Putamen (tissue), 1 donor: Measurements from ENCODE around the gene ANKRD23.
"Not testable (repeated sequence)": the region's sequence is repeated elsewhere in the genome, so short reads cannot be mapped to it uniquely, and the experiment has no call there.

Experiments used
- DNase-seq: peaks from one replicate; pipeline ENCODE4 v3.0.0-alpha.2; 2016; ENCODE audit warnings: low spot score

ANKRD23 gene

GRCh38 chr2:96863056-96863455 lies 19.2 kb upstream of the ANKRD23 start:
- DNase-seq: not testable (repeated sequence)

GRCh38 chr2:96861074-96861473 lies 17.3 kb upstream of the ANKRD23 start:
- no peak for DNase-seq

- DNase-seq: no peak
These were observed 16.5 kb upstream of the ANKRD23 start for GRCh38 chr2:96860065-96861029.

GRCh38 chr2:96859681-96860064 lies 15.9 kb upstream of the ANKRD23 start:
- no peak for DNase-seq

- DNase-seq: peak; percentile 47
These were observed 15.4 kb upstream of the ANKRD23 start for GRCh38 chr2:96859099-96859649.

GRCh38 chr2:96857667-96858372 lies 14.0 kb upstream of the ANKRD23 start, which contains the start of gene ANKRD39:
ANKRD39 (minus strand) TSS chr2:96858016; CDS start chr2:96857987, 29 bp downstream.
- DNase-seq: peak; percentile 98

- no peak for DNase-seq
These were observed 13.2 kb upstream of the ANKRD23 start for GRCh38 chr2:96856776-96857666.

- DNase-seq: no peak
These were observed 9.5 kb upstream of the ANKRD23 start for GRCh38 chr2:96853321-96853720.

GRCh38 chr2:96852667-96853066 lies 8.8 kb upstream of the ANKRD23 start:
- DNase-seq: no peak

- DNase-seq: no peak
These were observed 4.4 kb upstream of the ANKRD23 start for GRCh38 chr2:96848264-96848663.

GRCh38 chr2:96847586-96847985 lies 3.8 kb upstream of the ANKRD23 start:
- DNase-seq: no peak

- DNase-seq: no peak
These were observed 3.0 kb upstream of the ANKRD23 start for GRCh38 chr2:96846825-96847224.

- DNase-seq: no peak
These were observed 586 bp upstream of the ANKRD23 start for GRCh38 chr2:96844405-96844808.

- no peak for DNase-seq
These were observed 1.2 kb downstream of the ANKRD23 start for GRCh38 chr2:96842600-96842999.

- no peak for DNase-seq
These were observed 1.9 kb downstream of the ANKRD23 start for GRCh38 chr2:96841701-96842495.

- DNase-seq: no peak
These were observed 3.7 kb downstream of the ANKRD23 start for GRCh38 chr2:96839875-96840850.

GRCh38 chr2:96839293-96839874 lies 4.4 kb downstream of the ANKRD23 start:
- no peak for DNase-seq

GRCh38 chr2:96838345-96839292 lies 5.2 kb downstream of the ANKRD23 start:
- no peak for DNase-seq
